GM19099 (cell line): Measurements from ENCODE around the gene NMBR.

ENCODE experiments used
- POLR2A ChIP-seq: IDR thresholded peaks from 3 replicates; pipeline ENCODE4 v1.6.1; 2011; ENCODE audit warnings: low read depth; ENCODE audit not compliant: insufficient read length; ENCODE audit errors: extremely low read depth

Gene NMBR

GRCh38 chr6:142167071-142167470 lies 20.1 kb upstream of the NMBR start:
- no peak for TF ChIP-seq POLR2A

GRCh38 chr6:142165227-142165626 lies 18.3 kb upstream of the NMBR start:
- no peak for TF ChIP-seq POLR2A

- TF ChIP-seq POLR2A: no peak
Observed at GRCh38 chr6:142162780-142163179, 15.9 kb upstream of the NMBR start.

- TF ChIP-seq POLR2A: no peak
Observed at GRCh38 chr6:142155895-142156757, 9.2 kb upstream of the NMBR start.

- no peak for TF ChIP-seq POLR2A
Observed at GRCh38 chr6:142155091-142155490, 8.2 kb upstream of the NMBR start.

GRCh38 chr6:142154336-142154735 lies 7.4 kb upstream of the NMBR start:
- TF ChIP-seq POLR2A: no peak

GRCh38 chr6:142153196-142153595 lies 6.3 kb upstream of the NMBR start:
- no peak for TF ChIP-seq POLR2A

DNA sequence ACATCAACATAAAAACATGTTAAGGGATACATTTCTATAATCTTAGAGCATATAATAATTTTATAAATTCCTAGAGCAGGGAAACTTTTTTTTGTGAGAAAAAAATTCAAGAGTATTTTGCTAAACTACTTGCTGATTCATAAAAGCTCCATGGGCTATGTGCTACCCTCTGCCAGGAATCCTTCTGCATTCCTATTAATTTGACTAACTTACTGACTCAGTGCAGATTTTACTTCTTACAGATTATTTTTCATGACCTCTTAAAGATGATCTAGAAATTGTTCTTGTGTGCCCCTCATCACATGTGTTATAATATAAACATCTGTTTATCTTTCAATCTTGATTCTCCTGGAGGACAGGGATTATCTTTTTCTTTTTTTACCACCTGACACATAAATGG lies 5.8 kb upstream of the NMBR start:
- TF ChIP-seq POLR2A: no peak

DNA sequence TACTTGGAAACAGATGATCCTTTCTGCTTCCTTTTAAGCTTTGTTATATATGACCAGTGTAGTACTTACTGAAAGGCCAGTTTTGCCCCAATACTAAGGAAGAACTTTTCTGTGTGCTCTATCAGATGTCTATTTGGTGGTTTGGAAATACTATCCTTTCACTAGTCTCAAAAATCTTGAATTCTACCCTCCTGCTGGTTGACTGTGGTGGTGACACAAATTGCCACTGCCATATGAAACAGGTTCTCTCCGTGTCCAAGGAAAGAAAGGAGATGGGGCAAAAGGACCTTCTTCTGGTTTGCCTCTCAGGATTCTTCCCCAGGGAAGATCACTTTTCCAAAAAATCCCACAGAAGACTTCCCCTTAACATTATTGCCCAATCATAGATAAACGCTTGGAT lies 8.0 kb downstream of the NMBR start:
- no peak for TF ChIP-seq POLR2A

DNA sequence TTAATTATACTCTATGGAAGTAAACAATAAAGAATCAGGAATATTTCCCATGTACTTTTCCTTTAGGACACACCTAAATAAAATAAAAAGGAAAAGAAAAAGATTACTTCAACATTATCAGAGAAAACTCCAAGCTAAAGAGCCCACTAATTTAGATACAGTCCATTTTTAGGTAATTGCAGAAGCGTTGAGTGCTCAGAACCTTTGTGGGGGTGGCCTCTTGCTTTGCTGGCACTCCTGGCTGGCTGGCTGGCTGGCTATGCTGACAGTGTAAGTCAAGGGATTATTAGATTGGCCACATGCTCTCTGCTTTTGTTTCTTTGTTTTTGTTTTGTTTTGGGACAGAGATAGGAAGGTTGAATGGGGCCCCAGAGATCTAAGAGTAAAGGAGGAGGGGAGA lies 14.3 kb downstream of the NMBR start, which contains the start of gene GJE1:
Gene GJE1 (plus strand): TSS at position 301 of the 400 bp plus-strand sequence. CDS start 234 bp downstream, outside the sequence.
- no peak for TF ChIP-seq POLR2A

DNA sequence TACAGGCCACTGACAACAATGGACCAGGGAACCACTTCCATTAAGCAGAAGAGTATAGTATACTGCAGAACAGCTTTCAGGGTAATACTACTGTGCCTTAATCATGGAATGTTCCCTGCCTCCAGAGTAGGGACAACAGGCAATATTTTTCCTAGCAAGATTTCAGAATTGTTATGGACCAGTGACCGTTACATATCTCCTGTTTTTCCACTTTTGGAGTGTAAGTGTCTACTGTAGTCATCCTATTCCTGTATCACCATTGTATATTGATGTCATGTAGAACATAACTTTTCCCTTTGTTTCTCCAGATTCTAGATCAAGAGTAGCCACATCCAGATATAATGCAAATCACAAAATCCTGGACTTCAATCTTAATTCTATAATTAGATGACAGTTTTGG lies 16.1 kb downstream of the NMBR start:
- TF ChIP-seq POLR2A: no peak

DNA sequence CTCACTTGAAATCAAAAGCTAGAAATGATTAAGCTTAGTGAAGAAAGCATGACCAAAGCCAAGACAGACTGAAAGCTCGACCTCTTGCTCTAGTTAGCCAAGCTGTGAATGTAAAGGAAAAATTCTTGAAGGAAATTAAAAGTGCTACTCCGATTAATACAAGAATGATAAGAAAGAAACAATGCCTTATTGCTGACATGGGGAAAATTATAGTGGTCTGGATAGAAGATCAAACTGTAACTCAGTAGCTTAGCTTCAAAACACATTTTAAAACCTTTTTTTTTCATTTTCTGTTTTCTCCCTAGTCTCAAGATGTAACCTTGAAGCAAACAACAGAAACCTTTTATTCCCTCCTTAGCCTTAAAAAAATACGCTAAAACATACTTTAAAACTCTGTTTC lies 25.6 kb downstream of the NMBR start:
- no peak for TF ChIP-seq POLR2A

GRCh38 chr6:142118925-142119324 lies 28.0 kb downstream of the NMBR start:
- TF ChIP-seq POLR2A: no peak

GRCh38 chr6:142118328-142118727 lies 28.6 kb downstream of the NMBR start:
- TF ChIP-seq POLR2A: no peak

DNA sequence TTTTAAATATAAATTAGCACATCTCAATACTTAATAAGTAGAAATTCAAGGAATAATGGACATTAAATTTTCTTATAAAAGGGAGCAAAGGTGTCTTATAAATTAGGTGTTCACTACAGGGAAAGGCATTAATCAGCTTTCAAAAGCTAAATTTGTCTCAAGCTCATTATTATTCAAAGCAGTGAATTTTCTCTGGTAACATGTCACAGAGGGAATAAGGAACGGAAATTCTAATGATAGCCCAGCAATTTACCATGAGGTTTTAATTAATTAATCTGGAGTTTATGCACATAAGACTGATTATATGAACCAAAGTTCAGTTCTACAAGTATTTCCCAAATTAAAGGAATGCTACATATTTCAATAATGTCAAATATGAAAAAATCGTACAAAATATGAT lies 29.6 kb downstream of the NMBR start:
- no peak for TF ChIP-seq POLR2A

DNA sequence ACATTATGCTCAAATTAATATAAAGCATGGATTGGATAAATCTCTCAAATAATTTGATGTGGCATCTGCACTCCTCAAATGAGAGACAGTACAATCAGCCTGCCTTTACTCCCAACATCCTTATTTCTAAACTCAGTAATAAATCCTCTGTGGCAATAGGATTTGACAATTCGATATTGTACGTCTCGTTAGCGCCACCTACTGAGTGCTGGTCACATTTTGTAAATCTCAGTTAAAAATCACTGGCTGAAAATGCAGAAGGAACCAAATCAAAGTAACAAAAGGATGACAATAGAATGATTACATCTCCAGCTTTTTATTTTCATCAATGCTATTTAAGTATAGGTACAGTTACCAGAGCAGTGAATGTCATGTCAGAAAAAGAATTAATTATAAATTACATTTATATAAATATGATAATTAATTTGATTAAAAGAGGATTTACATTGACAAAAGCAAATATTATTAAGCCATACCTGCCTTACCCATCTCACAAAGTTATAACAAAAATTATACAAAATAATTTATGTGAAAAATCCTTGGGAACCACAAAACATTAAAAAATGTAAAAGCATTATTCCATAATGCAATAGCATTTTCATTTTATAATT lies 34.4 kb downstream of the NMBR start:
- no peak for TF ChIP-seq POLR2A
